HL-60 (cell line): Measurements from ENCODE around the gene KANSL1.
"Not testable (repeated sequence)": the region's sequence is repeated elsewhere in the genome, so short reads cannot be mapped to it uniquely, and the experiment has no call there.

ENCODE experiments used
- DNase-seq, 2 experiments: peaks; one replicate each; pipeline ENCODE4 v3.0.0-alpha.2; 2010 to 2020; ENCODE audit warnings: low read depth in 1 of 2, low spot score in 1 of 2
- H3K27ac ChIP-seq: fragments of 250-450 bp; sonication (Bioruptor Pico); replicated peaks from 2 replicates; pipeline ENCODE4 v1.5.1; 2020; ENCODE audit warnings: mild to moderate bottlenecking, moderate library complexity
- H3K27me3 ChIP-seq: fragments of 250-450 bp; sonication (Bioruptor Pico); 2 replicates; pipeline ENCODE4 v1.5.1; 2021; ENCODE audit warnings: mild to moderate bottlenecking, moderate library complexity; ENCODE audit not compliant: insufficient read depth, poor library complexity, severe bottlenecking
- H3K4me3 ChIP-seq: replicated peaks from 2 replicates; pipeline ENCODE4 v1.5.1; 2011; ENCODE audit warnings: mild to moderate bottlenecking, control low read depth, low read length; ENCODE audit not compliant: insufficient read depth
- CTCF ChIP-seq: IDR thresholded peaks from one replicate; pipeline ENCODE4 v1.5.1; 2011; ENCODE audit warnings: low read length, control low read depth, inconsistent platforms; ENCODE audit not compliant: insufficient read depth
- GABPA ChIP-seq: IDR thresholded peaks from 2 replicates; pipeline ENCODE4 v1.6.1; 2012; ENCODE audit warnings: low read depth
- POLR2AphosphoS5 ChIP-seq: IDR thresholded peaks from 2 replicates; pipeline ENCODE4 v1.6.1; 2012; ENCODE audit warnings: low read depth
- REST ChIP-seq: IDR thresholded peaks from 2 replicates; pipeline ENCODE4 v1.6.1; 2012; ENCODE audit warnings: low read depth; ENCODE audit not compliant: insufficient replicate concordance
- SPI1 ChIP-seq: IDR thresholded peaks from 2 replicates; pipeline ENCODE4 v1.6.1; 2012; ENCODE audit warnings: low read depth, mild to moderate bottlenecking, borderline replicate concordance

KANSL1 gene

GRCh38 chr17:46023783-46024388 lies 169.3 kb downstream of the KANSL1 start:
- no peak for TF ChIP-seq GABPA
- TF ChIP-seq REST: no peak
- TF ChIP-seq CTCF: no peak
- TF ChIP-seq POLR2AphosphoS5: no peak
- TF ChIP-seq SPI1: no peak
- DNase-seq: no peak
- no peaks in the 10 kb centered on the region for H3K27me3 ChIP-seq
- no peak overlapping the region for H3K27ac ChIP-seq
- no peak overlapping the region for H3K4me3 ChIP-seq

GRCh38 chr17:46023366-46023765 lies 169.9 kb downstream of the KANSL1 start:
- DNase-seq, H3K27me3 ChIP-seq, H3K4me3 ChIP-seq, H3K27ac ChIP-seq: not testable (repeated sequence)

- DNase-seq: no peak
- no peak overlapping the region for H3K27ac ChIP-seq
- TF ChIP-seq SPI1: no peak
- no peak for TF ChIP-seq POLR2AphosphoS5
- TF ChIP-seq REST: no peak
- TF ChIP-seq CTCF: no peak
- no peak for TF ChIP-seq GABPA
- H3K27me3 ChIP-seq: no peaks in the 10 kb centered on the region
- H3K4me3 ChIP-seq: no peak overlapping the region
Measured at GRCh38 chr17:46020998-46021397, 172.2 kb downstream of the KANSL1 start.

- peak in 1 of 2 experiments; percentile 32 for DNase-seq
- no peak overlapping the region for H3K4me3 ChIP-seq
Measured at GRCh38 chr17:46020023-46020761, 173.0 kb downstream of the KANSL1 start.

GRCh38 chr17:46019408-46019925 lies 173.8 kb downstream of the KANSL1 start:
- not testable (repeated sequence) for H3K4me3 ChIP-seq, H3K27me3 ChIP-seq, H3K27ac ChIP-seq, DNase-seq

More at GRCh38 chr17:46020023-46020761, 173.0 kb downstream of the KANSL1 start:
- H3K27me3 ChIP-seq: no peaks in the 10 kb centered on the region
- no peak overlapping the region; the same call in 1 of the 2 replicates for H3K27ac ChIP-seq
- TF ChIP-seq SPI1: peak; percentile 89
- TF ChIP-seq POLR2AphosphoS5: no peak
